ENCODE data around the gene NSMCE1. TPM values are rescaled to one million over a fixed set of nuclear protein-coding genes. Genes with fewer than 3 reads are reported as not detected.

Gene NSMCE1
- total and polyA plus RNA-seq, 7 donors, result 32.5 to 65.2 (median 51.0) TPM

GRCh38 chr16:27315333-27316037, 46.9 kb upstream of the NSMCE1 start:
- peak; percentile 85 for DNase-seq
- H3K36me3 ChIP-seq, result no peaks in the 10 kb centered on the region
- WGBS, 2 donors, result 18 to 39% methylated on average over 9 of the region's 9 CpGs
- no peaks in the 10 kb centered on the region for H3K27me3 ChIP-seq
- peaks cover 0 to 68% (median 65%) of the 10 kb centered on the region in 4 donors for H3K4me1 ChIP-seq
- H3K27ac ChIP-seq, result peak overlapping the region; percentile 96 to 99 (median 99)
- no peak for TF ChIP-seq CTCF (IDR thresholded peaks at IDR 0.05)
- TF ChIP-seq POLR2AphosphoS5 (IDR thresholded peaks at IDR 0.05), result peak; percentile 10 to 70 (median 50)
- TF ChIP-seq POLR2A (IDR thresholded peaks at IDR 0.05), result no peak
- TF ChIP-seq EP300 (IDR thresholded peaks at IDR 0.05), result peak in 2 of 4 donors; percentile 40 to 78
- no peaks in the 10 kb centered on the region for H3K9me3 ChIP-seq
- H3K4me3 ChIP-seq, result peak overlapping the region; percentile 74 to 95 (median 88)
- intact Hi-C loops (cut with DNase I), result loop anchor here (2.0 kb wide), 4 partner anchors 15 to 73 kb away; partner anchors contain the start of gene NSMCE1

GRCh38 chr16:27314986-27315332, 46.4 kb upstream of the NSMCE1 start:
- no peaks in the 10 kb centered on the region for H3K36me3 ChIP-seq
- intact Hi-C loops (cut with DNase I), result loop anchor here (2.0 kb wide), 4 partner anchors 16 to 72 kb away; partner anchors contain the start of gene NSMCE1
- peak overlapping the region; percentile 74 to 95 (median 88) for H3K4me3 ChIP-seq
- H3K27ac ChIP-seq, result peak overlapping the region; percentile 96 to 99 (median 99)
- no peaks in the 10 kb centered on the region for H3K27me3 ChIP-seq
- peaks cover 0 to 63% (median 60%) of the 10 kb centered on the region in 4 donors for H3K4me1 ChIP-seq
- no peak for DNase-seq
- H3K9me3 ChIP-seq, result no peaks in the 10 kb centered on the region
- TF ChIP-seq POLR2A (IDR thresholded peaks at IDR 0.05) (no peak), CTCF (IDR thresholded peaks at IDR 0.05) (no peak), POLR2AphosphoS5 (IDR thresholded peaks at IDR 0.05) (no peak), EP300 (IDR thresholded peaks at IDR 0.05) (no peak)
- WGBS, 2 donors, result 55 to 69% methylated on average over 2 of the region's 2 CpGs

- Histone ChIP-seq H3K27me3 (no peaks in the 10 kb centered on the region), H3K9me3 (no peaks in the 10 kb centered on the region), H3K27ac (peak overlapping the region; percentile 96 to 99 (median 99)), H3K36me3 (no peaks in the 10 kb centered on the region), H3K4me1 (peaks cover 0 to 56% (median 53%) of the 10 kb centered on the region in 4 donors), H3K4me3 (peak overlapping the region; percentile 74 to 95 (median 88))
- no peak for TF ChIP-seq CTCF (IDR thresholded peaks at IDR 0.05)
- TF ChIP-seq POLR2AphosphoS5 (IDR thresholded peaks at IDR 0.05), result peak in 3 of 4 donors; percentile 67 to 79 (median 70)
- peak in 1 of 4 donors; percentile 54 for TF ChIP-seq EP300 (IDR thresholded peaks at IDR 0.05)
- peak; percentile 12 to 23 for TF ChIP-seq POLR2A (IDR thresholded peaks at IDR 0.05)
- DNase-seq, result peak; percentile 92
- intact Hi-C loops (cut with DNase I), result loop anchor here (2.0 kb wide), 4 partner anchors 17 to 71 kb away; partner anchors contain the start of gene NSMCE1
- 0 to 1% methylated on average over 39 of the region's 39 CpGs for whole genome bisulfite sequencing, 2 donors
These were observed 45.7 kb upstream of the NSMCE1 start for GRCh38 chr16:27314161-27314723.

GRCh38 chr16:27313422-27314160, 45.0 kb upstream of the NSMCE1 start, which contains the start of gene IL4R:
IL4R (plus strand) TSS chr16:27313974; CDS start chr16:27340204, 26,230 bp downstream.
- H3K9me3 ChIP-seq, result no peaks in the 10 kb centered on the region
- H3K4me1 ChIP-seq, result peaks cover 0 to 49% (median 46%) of the 10 kb centered on the region in 4 donors
- H3K4me3 ChIP-seq, result peak within 1 kb of the TSS; percentile 74 to 95 (median 88)
- no peaks in the 10 kb centered on the region for H3K36me3 ChIP-seq
- intact Hi-C loops (cut with DNase I), result loop anchor here (2.0 kb wide), 5 partner anchors 17 to 79 kb away; partner anchors contain the start of gene NSMCE1
- 0% methylated on average over 85 of the region's 85 CpGs for WGBS, 2 donors
- TF ChIP-seq POLR2AphosphoS5 (IDR thresholded peaks at IDR 0.05) (peak; percentile 64 to 80 (median 78)), CTCF (IDR thresholded peaks at IDR 0.05) (no peak), POLR2A (IDR thresholded peaks at IDR 0.05) (peak; percentile 14 to 50), EP300 (IDR thresholded peaks at IDR 0.05) (no peak)
- no peaks in the 10 kb centered on the region for H3K27me3 ChIP-seq
- peak within 1 kb of the TSS; percentile 96 to 99 (median 99) for H3K27ac ChIP-seq
- peak; percentile 88 for DNase-seq
